NT2/D1 (cell line): ENCODE data around the gene FBXL14.
"Not testable (repeated sequence)": the region's sequence is repeated elsewhere in the genome, so short reads cannot be mapped to it uniquely, and the experiment has no call there.

Experiments
- DNase-seq: peaks from one replicate; pipeline ENCODE4 v3.0.0-alpha.2; 2011; ENCODE audit warnings: low read depth, low spot score
- H3K27me3 ChIP-seq: 2 replicates; pipeline ENCODE4 v1.6.0; 2011; ENCODE audit warnings: mild to moderate bottlenecking; ENCODE audit not compliant: insufficient read length, insufficient read depth
- H3K36me3 ChIP-seq: 2 replicates; pipeline ENCODE4 v1.6.1; 2011; ENCODE audit warnings: mild to moderate bottlenecking, low read length, mixed read lengths; ENCODE audit not compliant: insufficient read depth, insufficient read length
- H3K4me1 ChIP-seq: 2 replicates; pipeline ENCODE4 v1.5.1; 2011; ENCODE audit not compliant: insufficient read depth, insufficient read length
- H3K4me3 ChIP-seq: 2 replicates; pipeline ENCODE4 v1.5.1; 2011; ENCODE audit warnings: low read depth; ENCODE audit not compliant: insufficient read length
- H3K9ac ChIP-seq: 2 replicates; pipeline ENCODE4 v1.6.0; 2011; ENCODE audit warnings: low read depth; ENCODE audit not compliant: insufficient read length
- H3K9me3 ChIP-seq: 2 replicates; pipeline ENCODE4 v1.5.1; 2011; ENCODE audit warnings: mild to moderate bottlenecking, low read length; ENCODE audit not compliant: insufficient read depth
- SUZ12 ChIP-seq: IDR thresholded peaks from 2 replicates; pipeline ENCODE4 v1.6.1; 2011; ENCODE audit not compliant: insufficient read length, insufficient read depth; ENCODE audit errors: extremely low read depth
- YY1 ChIP-seq: IDR thresholded peaks from 2 replicates; pipeline ENCODE4 v1.6.1; 2011; ENCODE audit not compliant: insufficient read length, insufficient read depth
- ZNF274 ChIP-seq: IDR thresholded peaks from 2 replicates; pipeline ENCODE4 v1.6.1; 2011; ENCODE audit warnings: mild to moderate bottlenecking, low read depth, low read length

FBXL14 gene

DNA sequence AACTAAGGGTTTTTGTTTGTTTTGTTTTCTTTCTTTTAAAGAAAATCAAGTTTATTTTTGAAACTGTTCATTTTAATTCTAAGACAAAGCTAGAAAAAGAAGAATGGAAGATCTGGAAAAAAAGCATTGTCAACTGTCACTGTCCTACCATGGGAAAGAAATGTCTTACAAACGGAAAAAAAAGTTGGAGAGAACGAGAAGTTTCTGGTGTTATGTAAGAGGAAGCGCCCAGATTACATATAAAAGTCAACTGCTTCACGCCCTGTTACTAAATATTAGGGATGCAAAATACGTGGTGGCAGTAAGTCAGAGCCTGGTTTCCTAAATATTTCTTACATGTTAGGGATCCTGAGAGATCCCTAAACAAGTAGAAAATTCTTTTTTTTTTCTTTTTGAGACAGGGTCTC lies 14.3 kb upstream of the FBXL14 start:
- no peak for DNase-seq
- Histone ChIP-seq H3K27me3 (no peaks in the 10 kb centered on the region), H3K4me1 (peaks cover 9% of the 10 kb centered on the region), H3K9me3 (no peaks in the 10 kb centered on the region), H3K9ac (no peak overlapping the region), H3K4me3 (no peak overlapping the region), H3K36me3 (no peaks in the 10 kb centered on the region)
- TF ChIP-seq ZNF274 (no peak), YY1 (no peak), SUZ12 (no peak)

DNA sequence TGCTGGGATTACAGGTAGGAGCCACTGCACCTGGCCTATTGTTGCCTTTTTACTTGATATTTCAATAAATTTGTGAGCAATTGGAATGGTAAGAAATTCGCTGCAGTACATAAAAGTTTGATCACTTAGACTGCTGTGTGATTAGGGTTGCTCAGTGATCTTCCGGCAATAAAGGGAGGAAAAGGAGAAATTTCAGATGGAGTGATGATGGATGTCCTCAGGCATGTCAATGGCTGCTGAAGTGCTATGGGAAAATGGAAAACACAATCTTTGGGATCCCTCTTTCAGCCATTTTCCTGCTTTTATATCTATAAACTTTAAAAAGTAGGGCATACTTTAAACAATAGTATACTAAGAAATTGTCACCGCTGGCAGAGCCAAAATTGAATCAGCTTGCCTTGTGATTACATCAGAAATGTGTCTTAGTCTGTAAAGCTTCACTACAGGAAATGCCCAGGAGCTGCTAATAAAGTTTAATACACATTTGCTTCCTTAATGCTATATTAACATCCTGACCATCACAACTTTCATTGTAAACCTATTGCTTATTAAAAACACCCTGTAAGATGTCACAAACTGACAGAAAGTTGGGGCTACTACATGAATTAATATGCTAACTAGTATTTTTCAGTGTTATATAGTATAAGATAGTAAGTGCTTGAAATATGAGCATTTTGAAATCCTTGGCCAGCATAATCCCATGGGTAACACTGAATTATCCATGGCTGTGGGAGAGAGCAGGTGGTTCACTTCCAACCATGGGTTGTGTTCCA lies 13.7 kb upstream of the FBXL14 start:
- no peaks in the 10 kb centered on the region for H3K9me3 ChIP-seq
- H3K4me1 ChIP-seq = peaks cover 9% of the 10 kb centered on the region
- DNase-seq = no peak
- TF ChIP-seq ZNF274 (no peak), YY1 (no peak), SUZ12 (no peak)
- no peaks in the 10 kb centered on the region for H3K27me3 ChIP-seq
- no peaks in the 10 kb centered on the region for H3K36me3 ChIP-seq
- no peak overlapping the region for H3K9ac ChIP-seq
- no peak overlapping the region for H3K4me3 ChIP-seq

DNA sequence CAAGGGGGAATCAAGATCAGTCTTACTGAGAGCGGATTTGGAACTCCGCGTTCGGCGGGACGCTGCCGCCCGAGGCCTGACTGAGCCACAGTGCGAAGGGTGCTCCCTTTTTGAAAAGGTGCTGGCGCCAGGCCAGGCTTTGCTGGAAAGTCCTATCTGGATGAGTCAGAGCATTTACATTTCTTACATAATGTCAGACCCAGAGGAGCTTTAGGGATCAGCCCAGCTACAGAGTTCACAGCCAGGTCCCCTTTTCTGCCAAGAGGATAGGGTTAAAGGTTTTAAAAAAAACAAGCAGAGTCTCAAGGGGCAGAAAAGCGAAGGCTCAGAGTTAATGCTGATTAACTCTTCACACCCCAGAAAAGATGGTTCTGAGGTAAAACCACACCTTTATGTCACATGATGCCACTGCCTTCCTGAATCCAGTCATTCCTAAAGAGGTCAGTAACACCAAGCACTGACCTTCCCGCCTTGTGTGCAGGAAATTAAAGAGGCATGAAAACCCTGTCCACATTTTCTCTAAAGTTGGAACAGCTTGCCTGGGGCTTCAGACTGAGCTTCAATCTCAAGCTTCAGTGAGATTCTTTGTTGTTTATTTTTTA lies 11.7 kb upstream of the FBXL14 start:
- no peaks in the 10 kb centered on the region for H3K36me3 ChIP-seq
- H3K9ac ChIP-seq = peak overlapping the region; percentile 83
- H3K9me3 ChIP-seq = no peaks in the 10 kb centered on the region
- TF ChIP-seq YY1 (no peak), SUZ12 (no peak), ZNF274 (no peak)
- peak; percentile 95 for DNase-seq
- H3K4me3 ChIP-seq = peak overlapping the region; percentile 26
- H3K4me1 ChIP-seq = peaks cover 9% of the 10 kb centered on the region
- no peaks in the 10 kb centered on the region for H3K27me3 ChIP-seq

DNA sequence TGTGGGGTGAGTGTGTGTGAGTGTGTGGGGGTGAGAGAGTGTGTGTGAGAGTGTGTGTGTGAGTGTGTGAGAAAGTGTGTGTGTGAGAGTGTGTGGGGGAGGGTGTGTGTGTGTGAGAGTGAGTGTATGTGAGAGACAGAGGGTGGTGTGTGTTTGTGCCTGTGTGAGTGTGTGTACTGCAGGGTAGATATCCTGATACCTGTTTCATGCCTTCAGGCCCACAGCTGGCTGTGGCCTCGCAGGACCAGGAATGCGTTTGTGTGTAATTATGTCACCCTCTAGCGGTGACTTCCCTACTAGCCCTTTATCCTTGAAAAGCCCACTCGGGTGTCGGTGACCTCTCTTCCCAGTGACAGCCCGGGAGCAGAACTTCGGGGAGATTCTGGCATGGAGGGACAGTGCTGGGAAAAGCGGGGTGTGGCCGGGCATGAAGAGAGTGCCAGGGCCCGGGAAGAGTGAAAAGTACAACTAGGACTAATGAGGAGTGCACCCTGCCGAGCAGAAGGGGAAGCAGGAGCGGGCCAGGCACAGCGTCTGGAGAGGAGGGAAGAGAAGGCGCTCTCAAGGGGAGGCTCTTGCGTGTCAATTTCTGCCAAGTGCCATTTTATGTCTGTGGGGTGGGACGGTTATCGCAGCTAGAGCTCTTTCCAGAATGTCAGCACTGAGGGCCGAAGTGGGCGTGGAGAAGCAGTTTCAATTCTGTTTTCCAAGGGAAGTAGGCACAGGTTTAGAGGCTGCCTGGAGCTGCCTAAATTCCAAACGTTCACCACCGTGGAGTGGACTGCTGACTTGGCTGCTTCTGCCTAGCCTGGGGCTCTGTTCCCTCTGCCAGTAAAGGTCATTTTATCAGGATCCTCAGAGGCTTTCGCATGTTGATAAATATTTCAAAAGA lies 11.0 kb upstream of the FBXL14 start:
- Histone ChIP-seq H3K4me1 (peaks cover 9% of the 10 kb centered on the region), H3K27me3 (no peaks in the 10 kb centered on the region), H3K36me3 (no peaks in the 10 kb centered on the region), H3K9me3 (no peaks in the 10 kb centered on the region), H3K4me3 (peak overlapping the region; percentile 26), H3K9ac (peak overlapping the region; percentile 83)
- TF ChIP-seq SUZ12 = no peak
- no peak for TF ChIP-seq ZNF274
- TF ChIP-seq YY1 = no peak
- peak; percentile 80 for DNase-seq

DNA sequence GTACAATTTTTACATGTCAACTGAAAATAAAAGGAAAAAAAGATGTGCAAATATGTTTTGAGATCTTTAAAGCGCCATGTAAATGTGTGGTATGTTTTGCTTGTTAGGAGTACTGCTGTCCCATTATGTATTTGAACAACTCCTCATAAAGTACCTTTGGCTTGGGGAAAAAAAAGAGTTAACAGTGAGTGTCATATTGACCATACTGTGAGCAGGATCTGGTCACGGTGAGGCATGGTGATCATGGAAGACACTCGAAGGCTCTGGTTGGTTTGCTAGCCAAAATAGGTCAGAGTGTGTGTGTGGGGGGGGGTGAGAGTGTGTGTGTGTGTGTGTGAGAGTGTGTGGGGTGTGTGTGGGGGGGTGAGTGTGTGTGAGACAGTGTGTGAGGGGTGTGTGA lies 10.1 kb upstream of the FBXL14 start:
- TF ChIP-seq YY1 (no peak), SUZ12 (no peak), ZNF274 (no peak)
- Histone ChIP-seq H3K4me1 (peaks cover 9% of the 10 kb centered on the region), H3K4me3 (no peak overlapping the region), H3K9ac (no peak overlapping the region), H3K27me3 (no peaks in the 10 kb centered on the region), H3K36me3 (no peaks in the 10 kb centered on the region), H3K9me3 (no peaks in the 10 kb centered on the region)
- DNase-seq = no peak

DNA sequence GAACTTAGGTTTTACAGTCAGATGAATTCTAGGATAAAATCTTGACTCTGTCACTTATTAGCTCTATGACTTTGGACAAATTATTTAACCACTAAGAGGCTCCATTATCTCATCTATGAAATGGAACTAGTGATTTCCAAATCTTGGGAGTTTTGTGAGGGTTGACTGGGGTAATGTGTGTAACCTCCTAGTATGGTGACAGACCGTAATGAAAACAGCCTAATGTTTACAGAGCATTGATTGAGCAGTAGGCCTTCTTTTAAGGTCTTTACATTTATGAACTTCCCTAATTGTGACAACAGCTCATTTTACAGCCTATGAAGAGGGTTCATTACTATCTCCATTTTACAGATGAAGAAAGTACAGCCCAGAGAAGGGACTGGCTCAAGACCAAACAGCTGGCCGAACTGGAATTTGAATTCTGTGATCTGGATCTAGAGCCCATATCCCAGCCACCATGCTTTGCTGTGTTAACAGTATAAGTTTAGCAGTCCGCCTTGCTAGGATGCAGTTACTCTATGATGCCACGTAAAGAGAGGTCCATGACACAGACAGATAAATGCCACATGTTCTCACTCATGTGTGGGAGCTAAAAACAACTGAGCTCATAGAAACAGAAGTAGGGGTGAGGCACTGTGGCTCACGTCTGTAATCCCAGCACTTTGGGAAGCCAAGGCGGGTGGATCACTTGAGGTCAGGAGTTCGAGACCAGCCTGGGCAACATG lies 9.1 kb upstream of the FBXL14 start:
- TF ChIP-seq SUZ12 = no peak
- no peak for TF ChIP-seq YY1
- TF ChIP-seq ZNF274 = no peak
- Histone ChIP-seq H3K9me3 (no peaks in the 10 kb centered on the region), H3K9ac (no peak overlapping the region), H3K36me3 (no peaks in the 10 kb centered on the region), H3K4me3 (no peak overlapping the region), H3K27me3 (no peaks in the 10 kb centered on the region), H3K4me1 (peaks cover 9% of the 10 kb centered on the region)
- DNase-seq = no peak

DNA sequence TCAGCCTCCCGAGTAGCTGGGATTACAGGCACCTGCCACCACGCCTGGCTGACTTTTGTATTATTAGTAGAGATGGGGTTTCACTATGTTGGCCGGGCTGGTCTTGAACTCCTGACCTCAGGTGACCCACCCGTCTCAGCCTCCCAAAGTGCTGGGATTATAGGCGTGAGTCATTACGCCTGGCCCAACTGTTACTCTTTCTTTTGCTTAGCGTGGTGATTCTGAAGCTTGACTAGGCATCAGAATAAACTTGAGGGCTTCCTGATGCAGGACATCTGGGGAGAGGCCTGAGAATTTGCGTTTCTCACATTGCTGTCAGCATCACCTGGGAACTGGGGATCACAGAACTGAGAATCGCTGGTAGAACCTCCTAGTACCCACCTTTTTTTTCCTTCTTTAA lies 8.3 kb upstream of the FBXL14 start:
- H3K27me3 ChIP-seq, H3K36me3 ChIP-seq, H3K9me3 ChIP-seq, H3K4me3 ChIP-seq, H3K4me1 ChIP-seq, H3K9ac ChIP-seq, DNase-seq: not testable (repeated sequence)
